GM19468 (cell line): ENCODE data around the gene KRTAP20-4.

Experiments
- ATAC-seq: cut with Tn5 transposase; IDR thresholded peaks from one replicate; pipeline ENCODE4 v1.9.1; 2021; ENCODE audit warnings: mild to moderate bottlenecking, moderate library complexity, moderate number of reproducible peaks; ENCODE audit not compliant: unreplicated experiment; ENCODE audit errors: extremely low read depth

The KRTAP20-4 gene

GRCh38 chr21:30642564-30642963, 22.1 kb downstream of the KRTAP20-4 start, which contains the start of gene KRTAP20-3:
TSS of gene KRTAP20-3 (plus strand) at chr21:30642864.
- ATAC-seq, result no peak

DNA sequence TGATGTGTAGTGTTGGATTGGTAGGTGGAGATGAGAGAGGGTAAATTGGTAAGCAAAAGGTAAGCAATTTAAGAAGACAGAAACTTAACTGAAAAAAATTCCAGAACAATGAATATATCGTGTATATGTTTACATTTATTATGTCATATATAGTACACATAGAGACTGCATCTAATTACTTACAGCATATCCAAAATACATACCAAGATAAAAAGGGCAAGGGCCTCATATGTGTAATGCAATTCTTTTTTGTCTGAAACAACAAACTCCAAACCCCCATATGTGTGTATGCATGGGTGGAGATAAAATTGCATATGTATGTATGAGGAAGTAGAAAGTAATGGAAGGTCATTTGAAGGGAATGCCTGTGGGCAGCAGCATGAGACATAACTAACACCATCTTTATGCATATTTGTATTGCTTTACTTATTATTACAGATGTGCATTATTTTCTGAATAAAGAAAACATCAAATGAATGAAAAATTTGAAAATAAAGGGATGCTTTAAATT, 26.5 kb downstream of the KRTAP20-4 start:
- no peak for ATAC-seq

DNA sequence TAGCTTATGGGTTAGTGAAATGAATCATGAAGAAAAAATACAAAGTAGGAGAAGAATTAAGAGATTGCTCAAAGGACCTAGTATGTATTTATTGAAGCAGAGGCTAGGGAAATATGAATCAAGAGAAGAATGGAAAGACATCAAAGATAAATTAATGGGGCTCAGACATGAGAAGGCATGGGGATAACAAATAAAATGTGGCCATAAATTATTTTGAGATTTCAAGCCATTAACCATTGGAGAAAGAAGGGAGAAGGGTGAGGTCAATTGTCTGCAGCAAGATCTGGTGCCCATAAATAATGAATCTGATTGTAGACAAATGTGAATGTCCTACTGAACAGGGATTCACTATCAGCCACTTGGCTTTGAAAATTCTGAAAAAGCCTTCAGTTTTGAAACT, 32.5 kb downstream of the KRTAP20-4 start:
- ATAC-seq, result no peak

GRCh38 chr21:30668776-30669175, 48.3 kb downstream of the KRTAP20-4 start:
- no peak for ATAC-seq
